BJ (cell line): ENCODE measurements around the gene CBX4. TPM values are rescaled to one million over a fixed set of nuclear protein-coding genes. Genes with fewer than 3 reads are reported as not detected.

Experiments
- CTCF ChIA-PET: fragments of 350-600 bp; formaldehyde crosslinking; extraction: SDS; loops from one replicate; lab custom pipeline; 2021; ENCODE audit warnings: antibody characterized with exemption, inconsistent platforms; lab: Yijun Ruan, JAX
- POLR2A ChIA-PET: fragments of 300-600 bp; sonication (Branson Sonifier 250); formaldehyde crosslinking; extraction: SDS; loops from one replicate; lab custom pipeline; 2021; ENCODE audit warnings: antibody characterized with exemption; lab: Charles Lee
- DNase-seq: peaks from one replicate; pipeline ENCODE4 v3.0.0-alpha.2; 2011; ENCODE audit warnings: low read depth
- H3K27me3 ChIP-seq: 2 replicates; pipeline ENCODE4 v1.6.0; 2011; ENCODE audit warnings: low read length; ENCODE audit not compliant: control insufficient read depth, insufficient read depth
- H3K36me3 ChIP-seq: 2 replicates; pipeline ENCODE4 v1.5.1; 2011; ENCODE audit warnings: low read length; ENCODE audit not compliant: control insufficient read depth, insufficient read depth
- H3K4me3 ChIP-seq: 2 replicates; pipeline ENCODE4 v1.5.1; 2011; ENCODE audit warnings: low read depth, mild to moderate bottlenecking, control low read depth, low read length
- CTCF ChIP-seq: IDR thresholded peaks from 2 replicates; pipeline ENCODE4 v1.5.1; 2011; ENCODE audit warnings: low read depth, mild to moderate bottlenecking, control low read depth, inconsistent platforms, low read length, moderate library complexity; ENCODE audit not compliant: insufficient read depth
- polyA plus RNA-seq: library from polyadenylated mRNA; depleted of rRNA; stranded (reverse); fragments of >200 nt; gene quantifications from 2 replicates; pipeline ENCODE4 v1.2.3, GENCODE V29; 2011; rRNA removed

CBX4 gene
- polyA plus RNA-seq, 1 experiment, result 10.4 TPM

- POLR2A ChIA-PET, result no interaction called here
- peaks cover 9% of the 10 kb centered on the region for H3K27me3 ChIP-seq
- no peak for DNase-seq
- CTCF ChIA-PET, result interaction anchor here (2.8 kb wide), 1 partner anchor 43 kb away, joined by 8 read pairs; no protein-coding TSS in a partner anchor
- TF ChIP-seq CTCF, result no peak
- no peak overlapping the region for H3K4me3 ChIP-seq
- no peaks in the 10 kb centered on the region for H3K36me3 ChIP-seq
These were observed 54.8 kb downstream of the CBX4 start for GRCh38 chr17:79784353-79785016.

DNA sequence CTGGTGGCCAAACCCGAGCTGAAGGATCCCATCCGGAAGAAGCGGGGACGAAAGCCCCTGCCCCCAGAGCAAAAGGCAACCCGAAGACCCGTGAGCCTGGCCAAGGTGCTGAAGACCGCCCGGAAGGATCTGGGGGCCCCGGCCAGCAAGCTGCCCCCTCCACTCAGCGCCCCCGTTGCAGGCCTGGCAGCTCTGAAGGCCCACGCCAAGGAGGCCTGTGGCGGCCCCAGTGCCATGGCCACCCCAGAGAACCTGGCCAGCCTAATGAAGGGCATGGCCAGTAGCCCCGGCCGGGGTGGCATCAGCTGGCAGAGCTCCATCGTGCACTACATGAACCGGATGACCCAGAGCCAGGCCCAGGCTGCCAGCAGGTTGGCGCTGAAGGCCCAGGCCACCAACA, 55.3 kb downstream of the CBX4 start:
- ChIA-PET CTCF (interaction anchor here (0.6 kb wide), 1 partner anchor 161 kb away, joined by 3 read pairs; no protein-coding TSS in a partner anchor), POLR2A (no interaction called here)

More for the DNA sequence above, 55.3 kb downstream of the CBX4 start:
- Histone ChIP-seq H3K27me3 (peaks cover 4% of the 10 kb centered on the region), H3K36me3 (no peaks in the 10 kb centered on the region), H3K4me3 (no peak overlapping the region)
- DNase-seq, result no peak
- no peak for TF ChIP-seq CTCF

Other genes with a start within 250 kb of the CBX4 start
- 0.06 TPM in 1 of 2 replicates, not detected in the other for gene RBFOX3, start 228.4 kb downstream of the CBX4 start, polyA plus RNA-seq
- not detected in 2 replicates for gene ENPP7, start 108.5 kb downstream of the CBX4 start, polyA plus RNA-seq
- gene CBX2, start 61.3 kb downstream of the CBX4 start, polyA plus RNA-seq, result 0.74 and 1.5 TPM in 2 replicates
- 0.32 and 0.47 TPM in 2 replicates for gene CBX8, start 42.4 kb downstream of the CBX4 start, polyA plus RNA-seq
- 8.4 and 9.0 TPM in 2 replicates for gene TBC1D16, start 196.4 kb upstream of the CBX4 start, polyA plus RNA-seq
- 2.3 and 3.1 TPM in 2 replicates for gene CCDC40, start 197.2 kb upstream of the CBX4 start, polyA plus RNA-seq